Small intestine (tissue), 7 donors: Measurements from ENCODE around the gene LMCD1. TPM values are rescaled to one million over a fixed set of nuclear protein-coding genes. Genes with fewer than 3 reads are reported as not detected.
A peak's percentile ranks its signal among the peaks of the same experiment; 100 is the strongest.

Source experiments
- DNase-seq, 2 donors: peaks; one replicate each; pipeline versions ENCODE4 v3.0.0 to v3.0.0-alpha.2; 2013
- FAIRE-seq: peaks from 2 replicates; lab custom pipeline; 2012; peaks lifted over from hg19 to GRCh38; lab: Jason Lieb, UNC
- H3K27ac ChIP-seq, 3 donors: one replicate each; pipeline ENCODE4 v1.5.1; 2013; ENCODE audit warnings: low read length in 2 of 3, mild to moderate bottlenecking in 2 of 3, control low read depth in 1 of 3, inconsistent platforms in 1 of 3, low read depth in 1 of 3, moderate library complexity in 1 of 3
- H3K27me3 ChIP-seq, 3 donors: one replicate each; pipeline ENCODE4 v1.6.1; 2013; ENCODE audit warnings: low read length in 3 of 3, inconsistent platforms in 1 of 3; ENCODE audit not compliant: control insufficient read depth in 3 of 3, insufficient read depth in 3 of 3
- H3K36me3 ChIP-seq, 3 donors: one replicate each; pipeline ENCODE4 v1.6.1; 2013; ENCODE audit warnings: low read length in 3 of 3, inconsistent platforms in 1 of 3, low read depth in 1 of 3, mild to moderate bottlenecking in 1 of 3, moderate library complexity in 1 of 3; ENCODE audit not compliant: control insufficient read depth in 3 of 3, insufficient read depth in 2 of 3
- H3K4me1 ChIP-seq, 3 donors: one replicate each; pipeline ENCODE4 v1.6.1; 2013; ENCODE audit warnings: low read length in 2 of 3, inconsistent platforms in 1 of 3, low read depth in 1 of 3, mild to moderate bottlenecking in 1 of 3, moderate library complexity in 1 of 3; ENCODE audit not compliant: control insufficient read depth in 3 of 3, insufficient read depth in 2 of 3
- H3K4me3 ChIP-seq, 3 donors: one replicate each; pipeline ENCODE4 v1.5.1; 2013; ENCODE audit warnings: low read length in 3 of 3, control low read depth in 1 of 3, inconsistent platforms in 1 of 3, low read depth in 1 of 3, mild to moderate bottlenecking in 1 of 3, moderate library complexity in 1 of 3
- H3K9me3 ChIP-seq, 2 donors: one replicate each; pipeline ENCODE4 v1.6.1; 2013; ENCODE audit warnings: low read depth in 1 of 2, low read length in 1 of 2; ENCODE audit not compliant: control insufficient read depth in 2 of 2, insufficient read depth in 1 of 2
- WGBS, 3 donors: extraction: QIAGEN DNeasy Blood & Tissue Kit; methylation state at CpG; one replicate each; pipeline ENCODE4 v1.1.7; 2013; 5-methylcytosine and 5-hydroxymethylcytosine counted together
- polyA plus RNA-seq, 4 donors: library from polyadenylated mRNA; stranded (reverse) in 3 of 4; unstranded in 1 of 4; fragments of 200-250 nt in 3 of 4; fragments of 120-200 nt in 1 of 4; gene quantifications; one replicate each; pipeline versions ENCODE4 v1.2.1 to v1.2.3, GENCODE V29; 2013
- donor health status: healthy with polysubstance abuse.
- donor health status: control.
- donor health status: control.
- donor health status: Bipolar disorder and iron deficiency.
- donor health status: healthy.

LMCD1 gene
- polyA plus RNA-seq, 4 donors: 2.5 to 29.4 (median 14.7) TPM

DNA sequence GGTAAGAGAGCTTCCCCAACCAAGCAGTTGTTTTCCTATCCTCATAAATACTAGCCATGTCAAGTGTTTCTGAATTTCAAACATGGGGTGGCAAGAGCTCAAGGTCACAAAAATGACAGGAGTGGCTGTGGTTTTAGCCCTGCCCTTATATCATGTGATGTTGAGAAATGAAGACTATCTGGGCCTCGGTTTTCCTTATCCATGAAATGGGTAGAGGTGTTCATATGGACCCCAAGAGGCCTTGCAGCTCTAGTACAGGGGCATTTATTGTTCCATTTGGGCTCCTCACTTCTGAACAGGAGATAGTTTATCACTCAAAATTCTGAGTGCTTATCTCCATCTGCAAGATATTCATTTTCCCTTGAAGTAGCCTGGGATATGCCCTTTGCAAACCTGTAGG is 35.8 kb downstream of the LMCD1 start:
- no peaks in the 10 kb centered on the region for H3K27me3 ChIP-seq
- peaks cover 0 to 18% (median 0%) of the 10 kb centered on the region in 3 donors for H3K36me3 ChIP-seq
- H3K4me3 ChIP-seq: no peak overlapping the region
- DNase-seq: no peak
- no peak for FAIRE-seq
- H3K4me1 ChIP-seq: peaks cover 0 to 3% (median 0%) of the 10 kb centered on the region in 3 donors
- H3K27ac ChIP-seq: no peak overlapping the region
- H3K9me3 ChIP-seq: peaks cover 0 to 6% of the 10 kb centered on the region in 2 donors
- 57 to 83% (median 70%) methylated on average over 1 of the region's 1 CpG for WGBS, 3 donors

DNA sequence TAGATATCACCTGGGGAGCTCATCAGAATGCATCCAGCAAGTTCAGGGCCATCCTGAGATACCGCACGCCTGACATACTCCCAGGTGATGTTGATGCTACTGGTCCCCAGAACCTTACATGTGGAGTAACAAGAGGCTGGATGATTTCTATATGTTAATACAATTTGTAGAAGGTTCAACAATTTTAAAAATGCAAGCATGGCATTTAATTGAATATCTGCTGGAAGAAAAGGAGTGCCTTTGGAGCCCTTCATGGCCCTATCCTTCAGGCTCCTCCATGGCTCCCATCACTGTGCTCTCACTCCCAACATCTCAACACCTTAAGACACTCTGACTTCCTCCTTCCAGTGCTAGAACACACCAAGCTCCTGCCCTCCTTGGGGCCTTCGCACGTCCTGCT is 36.6 kb downstream of the LMCD1 start:
- H3K36me3 ChIP-seq: peaks cover 0 to 20% (median 0%) of the 10 kb centered on the region in 3 donors
- H3K27ac ChIP-seq: no peak overlapping the region
- no peak for DNase-seq
- H3K4me3 ChIP-seq: no peak overlapping the region
- H3K27me3 ChIP-seq: no peaks in the 10 kb centered on the region
- H3K9me3 ChIP-seq: peaks cover 0 to 6% of the 10 kb centered on the region in 2 donors
- FAIRE-seq: no peak
- WGBS, 3 donors: 86 to 98% (median 95%) methylated on average over 4 of the region's 4 CpGs
- no peaks in the 10 kb centered on the region for H3K4me1 ChIP-seq

DNA sequence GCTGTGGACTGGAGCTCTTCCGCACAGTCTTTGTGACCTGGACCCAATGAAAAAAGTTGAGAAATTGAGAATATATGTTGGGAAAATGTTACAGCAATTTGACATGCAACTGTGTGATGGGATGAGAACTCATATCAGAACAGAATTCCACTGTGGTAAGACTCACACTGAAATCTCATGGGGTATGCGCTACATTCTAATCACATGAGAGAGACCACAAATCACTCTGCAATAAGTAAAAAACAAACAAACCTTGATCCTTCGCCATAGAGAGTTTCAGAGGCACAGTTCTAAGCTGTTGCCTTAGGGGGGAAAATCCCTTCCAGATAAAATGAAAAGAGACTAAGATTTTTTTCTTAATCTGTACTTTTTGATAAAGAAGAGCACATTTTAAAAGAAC is 37.3 kb downstream of the LMCD1 start:
- H3K27ac ChIP-seq: no peak overlapping the region
- FAIRE-seq: no peak
- H3K9me3 ChIP-seq: peaks cover 0 to 6% of the 10 kb centered on the region in 2 donors
- no peak overlapping the region for H3K4me3 ChIP-seq
- no peaks in the 10 kb centered on the region for H3K27me3 ChIP-seq
- peaks cover 0 to 20% (median 0%) of the 10 kb centered on the region in 3 donors for H3K36me3 ChIP-seq
- DNase-seq: peak in 1 of 2 donors; percentile 10
- H3K4me1 ChIP-seq: no peaks in the 10 kb centered on the region
- 80 to 93% (median 90%) methylated on average over 3 of the region's 3 CpGs for WGBS, 3 donors

DNA sequence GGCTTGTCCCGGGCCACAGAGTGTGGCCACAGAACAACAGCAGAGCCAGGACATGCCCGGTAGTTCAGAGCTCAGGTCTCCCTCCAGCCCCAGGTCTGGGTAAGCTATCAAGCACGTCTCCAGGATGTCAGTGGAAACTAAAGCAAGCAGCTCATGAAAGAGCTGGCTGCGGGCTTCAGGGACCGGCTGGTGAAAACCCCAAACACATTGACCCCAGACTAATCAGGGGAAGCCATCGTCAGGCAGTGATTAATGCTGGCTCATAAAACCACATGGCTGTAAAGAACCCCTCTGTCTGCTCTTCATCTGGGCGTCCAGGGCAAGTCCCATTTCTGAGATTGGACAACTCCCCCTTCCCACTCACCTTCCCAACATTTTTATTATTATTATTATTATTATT is 37.8 kb downstream of the LMCD1 start:
- Histone ChIP-seq H3K4me3 (no peak overlapping the region), H3K36me3 (peaks cover 0 to 20% (median 0%) of the 10 kb centered on the region in 3 donors), H3K27me3 (no peaks in the 10 kb centered on the region), H3K27ac (no peak overlapping the region), H3K9me3 (peaks cover 0 to 6% of the 10 kb centered on the region in 2 donors), H3K4me1 (no peaks in the 10 kb centered on the region)
- DNase-seq (peak in 1 of 2 donors; percentile 6), FAIRE-seq (no peak)
- WGBS, 3 donors: 73 to 85% (median 83%) methylated on average over 7 of the region's 7 CpGs

DNA sequence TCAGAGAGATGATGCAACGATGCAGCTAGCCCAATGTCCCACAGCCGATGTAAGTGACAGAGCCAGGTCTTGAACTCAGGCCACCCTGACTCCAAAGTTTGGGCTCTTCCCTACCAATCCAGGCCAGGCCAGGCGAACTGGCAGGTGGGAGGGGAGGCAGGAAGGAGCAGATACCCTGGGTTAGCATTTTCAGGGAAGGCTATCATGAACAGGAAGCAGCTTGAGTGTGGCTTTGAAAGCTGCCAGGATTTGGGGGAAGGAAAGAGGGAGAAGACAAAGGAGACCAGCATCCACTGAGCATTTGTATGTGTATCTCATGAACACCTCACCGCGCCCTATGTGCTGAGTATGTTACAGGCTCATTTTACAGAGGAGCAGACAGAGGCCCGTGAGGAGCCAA is 38.8 kb downstream of the LMCD1 start:
- FAIRE-seq: no peak
- DNase-seq: no peak
- H3K9me3 ChIP-seq: peaks cover 0 to 6% of the 10 kb centered on the region in 2 donors
- peaks cover 0 to 20% (median 0%) of the 10 kb centered on the region in 3 donors for H3K36me3 ChIP-seq
- no peak overlapping the region for H3K27ac ChIP-seq
- 74 to 78% (median 75%) methylated on average over 6 of the region's 6 CpGs for WGBS, 3 donors
- H3K4me3 ChIP-seq: no peak overlapping the region
- no peaks in the 10 kb centered on the region for H3K4me1 ChIP-seq
- H3K27me3 ChIP-seq: no peaks in the 10 kb centered on the region

DNA sequence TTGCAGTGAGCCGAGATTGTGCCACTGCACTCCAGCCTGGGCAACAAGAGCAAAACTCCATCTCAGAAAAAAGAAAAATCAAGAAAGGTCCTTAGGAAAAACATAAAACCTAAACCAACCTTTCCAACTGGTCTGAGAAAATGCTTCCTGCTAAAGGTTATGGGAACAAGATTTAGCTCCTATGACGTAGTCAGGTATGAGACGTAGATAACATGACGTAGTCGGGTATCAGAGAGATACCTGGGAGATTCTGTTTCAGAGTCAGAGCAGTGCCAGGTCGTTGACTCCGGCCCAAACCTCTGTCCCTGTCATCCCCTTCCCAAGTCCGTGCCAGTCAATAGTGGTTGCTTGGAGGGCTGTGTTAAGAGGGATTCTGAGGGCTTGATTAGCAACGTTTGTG is 39.9 kb downstream of the LMCD1 start:
- Histone ChIP-seq H3K27me3 (no peaks in the 10 kb centered on the region), H3K4me1 (no peaks in the 10 kb centered on the region), H3K36me3 (peaks cover 0 to 22% (median 0%) of the 10 kb centered on the region in 3 donors), H3K4me3 (no peak overlapping the region), H3K9me3 (peaks cover 0 to 6% of the 10 kb centered on the region in 2 donors), H3K27ac (no peak overlapping the region)
- no peak for DNase-seq
- 86 to 91% (median 90%) methylated on average over 9 of the region's 9 CpGs for WGBS, 3 donors
- FAIRE-seq: no peak

DNA sequence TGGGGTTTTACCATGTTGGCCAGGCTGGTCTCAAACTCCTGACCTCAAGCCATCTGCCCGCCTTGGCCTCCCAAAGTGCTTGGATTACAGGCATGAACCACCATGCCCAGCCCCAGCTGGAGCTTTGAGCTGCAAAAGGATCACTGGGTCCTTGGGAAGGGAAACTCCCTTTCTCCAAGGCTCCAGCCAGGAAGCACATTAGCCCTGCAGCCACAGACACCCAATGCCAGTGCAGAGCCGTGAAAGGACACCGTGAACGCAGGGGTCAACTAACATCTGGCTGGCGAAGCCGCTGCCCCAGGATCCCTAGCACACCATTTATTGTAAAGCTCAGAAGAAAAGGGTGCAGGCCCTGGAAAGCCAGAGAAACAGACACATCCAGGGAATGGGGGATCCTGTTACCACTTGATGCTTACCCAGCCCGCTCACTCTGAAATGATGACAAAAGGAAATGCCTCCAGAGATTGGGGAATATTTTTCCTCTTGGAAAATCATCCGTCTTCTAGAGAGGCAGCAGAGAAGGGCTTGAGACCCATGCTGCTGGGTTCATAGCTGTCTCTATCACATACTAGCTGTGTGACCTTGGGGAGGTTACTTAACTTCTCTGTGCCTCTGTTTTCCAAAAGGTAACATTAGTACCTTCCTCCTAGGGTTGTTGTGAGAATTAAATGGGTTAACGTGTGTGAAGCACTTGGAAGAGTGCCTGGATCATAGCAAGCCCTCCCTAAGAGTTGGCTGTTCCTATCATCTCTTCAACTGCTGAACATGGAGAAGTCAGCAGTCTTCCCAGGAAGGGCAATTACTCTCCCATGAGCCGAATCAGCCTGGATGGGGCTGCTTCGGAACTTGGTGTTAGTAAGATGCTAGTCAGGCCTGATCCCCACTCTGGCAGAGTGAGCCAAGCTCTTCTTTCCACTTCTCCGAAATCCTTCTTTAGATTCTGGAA is 40.8 kb downstream of the LMCD1 start:
- Histone ChIP-seq H3K27ac (no peak overlapping the region), H3K27me3 (no peaks in the 10 kb centered on the region), H3K9me3 (no peaks in the 10 kb centered on the region), H3K4me1 (no peaks in the 10 kb centered on the region), H3K36me3 (peaks cover 0 to 23% (median 0%) of the 10 kb centered on the region in 3 donors), H3K4me3 (no peak overlapping the region)
- FAIRE-seq: no peak
- 73 to 88% (median 87%) methylated on average over 12 of the region's 12 CpGs for WGBS, 3 donors
- DNase-seq: no peak

DNA sequence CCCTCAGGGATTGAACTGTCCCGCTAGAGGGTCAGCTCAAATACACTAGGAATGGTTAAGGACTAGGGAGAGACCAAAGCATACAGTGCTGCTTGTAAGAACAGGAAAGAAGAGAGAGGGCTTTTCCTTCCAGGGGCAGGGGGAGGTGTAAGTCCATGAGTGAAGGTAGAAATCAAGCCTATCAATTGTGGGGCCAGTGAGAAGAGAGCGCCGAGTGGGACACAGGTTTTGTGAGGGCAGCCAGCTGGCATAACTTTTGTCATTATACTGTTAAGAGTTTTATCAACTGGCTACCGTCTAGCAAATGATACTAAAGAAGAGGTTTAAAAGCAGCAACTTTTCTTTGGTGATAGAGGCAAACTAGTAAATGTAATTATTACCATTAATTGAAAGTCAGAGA is 45.0 kb downstream of the LMCD1 start:
- Histone ChIP-seq H3K27me3 (no peaks in the 10 kb centered on the region), H3K4me3 (no peak overlapping the region), H3K36me3 (peaks cover 0 to 23% (median 0%) of the 10 kb centered on the region in 3 donors), H3K9me3 (no peaks in the 10 kb centered on the region), H3K4me1 (no peaks in the 10 kb centered on the region), H3K27ac (no peak overlapping the region)
- no peak for FAIRE-seq
- no peak for DNase-seq
- WGBS, 3 donors: 75 to 90% (median 90%) methylated on average over 4 of the region's 4 CpGs
